NCI-H510A (cell line): Measurements from ENCODE around the gene OR2V2.
"Not testable (repeated sequence)": the region's sequence is repeated elsewhere in the genome, so short reads cannot be mapped to it uniquely, and the experiment has no call there.

Experiments used
- DNase-seq: peaks from one replicate; lab custom pipeline; 2025; lab: John Stamatoyannopoulos, UW

OR2V2 gene

GRCh38 chr5:181145133-181145532 lies 2.3 kb upstream of the OR2V2 start:
- no peak for DNase-seq

- no peak for DNase-seq
Measured at GRCh38 chr5:181149355-181149754, 2.0 kb downstream of the OR2V2 start.

GRCh38 chr5:181149806-181150733 lies 2.7 kb downstream of the OR2V2 start:
- no peak for DNase-seq

GRCh38 chr5:181151146-181151545 lies 3.8 kb downstream of the OR2V2 start:
- DNase-seq: no peak

- DNase-seq: no peak
Measured at GRCh38 chr5:181152406-181152805, 5.0 kb downstream of the OR2V2 start.

- DNase-seq: no peak
Measured at GRCh38 chr5:181153814-181154213, 6.4 kb downstream of the OR2V2 start.

GRCh38 chr5:181156758-181157157 lies 9.4 kb downstream of the OR2V2 start:
- DNase-seq: no peak

GRCh38 chr5:181158869-181159268 lies 11.5 kb downstream of the OR2V2 start:
- DNase-seq: no peak

GRCh38 chr5:181159286-181160151 lies 12.1 kb downstream of the OR2V2 start:
- no peak for DNase-seq

GRCh38 chr5:181160152-181160754 lies 12.9 kb downstream of the OR2V2 start:
- DNase-seq: no peak

GRCh38 chr5:181160755-181161533 lies 13.6 kb downstream of the OR2V2 start:
- DNase-seq: not testable (repeated sequence)

- no peak for DNase-seq
Measured at GRCh38 chr5:181161534-181162175, 14.3 kb downstream of the OR2V2 start.

GRCh38 chr5:181163487-181164075 lies 16.2 kb downstream of the OR2V2 start:
- no peak for DNase-seq

GRCh38 chr5:181164076-181164952 lies 16.9 kb downstream of the OR2V2 start:
- DNase-seq: no peak

GRCh38 chr5:181166812-181167733 lies 19.7 kb downstream of the OR2V2 start:
- DNase-seq: no peak

- DNase-seq: no peak
Measured at GRCh38 chr5:181167814-181168488, 20.6 kb downstream of the OR2V2 start.

- no peak for DNase-seq
Measured at GRCh38 chr5:181168595-181169118, 21.3 kb downstream of the OR2V2 start.
